COR-L47 (cell line): ENCODE data around the gene GNG12.
A peak's percentile ranks its signal among the peaks of the same experiment; 100 is the strongest.

Experiments
- DNase-seq: peaks from one replicate; lab custom pipeline; 2025; lab: John Stamatoyannopoulos, UW

Gene GNG12

DNA sequence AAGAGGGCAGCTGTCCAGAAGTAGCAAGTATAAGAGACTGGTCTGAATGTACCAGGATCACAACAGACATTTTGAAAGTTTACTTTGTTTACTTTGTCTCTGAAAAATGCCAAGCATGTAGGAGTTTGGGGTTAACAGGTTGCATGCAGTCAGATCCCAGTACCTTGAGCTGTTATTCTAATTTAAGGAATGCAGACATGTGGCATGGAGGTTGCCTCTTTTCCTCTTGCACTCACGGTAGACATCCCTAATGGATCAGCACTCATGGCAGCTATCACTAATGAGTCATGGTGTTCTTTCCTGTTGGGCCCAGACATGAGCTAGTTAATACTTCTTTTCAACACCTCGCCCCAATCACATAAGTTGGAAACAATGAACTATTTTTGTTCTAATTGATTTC is 81.0 kb downstream of the GNG12 start:
- DNase-seq, result no peak

GRCh38 chr1:67750691-67751054 is 82.6 kb downstream of the GNG12 start:
- no peak for DNase-seq

DNA sequence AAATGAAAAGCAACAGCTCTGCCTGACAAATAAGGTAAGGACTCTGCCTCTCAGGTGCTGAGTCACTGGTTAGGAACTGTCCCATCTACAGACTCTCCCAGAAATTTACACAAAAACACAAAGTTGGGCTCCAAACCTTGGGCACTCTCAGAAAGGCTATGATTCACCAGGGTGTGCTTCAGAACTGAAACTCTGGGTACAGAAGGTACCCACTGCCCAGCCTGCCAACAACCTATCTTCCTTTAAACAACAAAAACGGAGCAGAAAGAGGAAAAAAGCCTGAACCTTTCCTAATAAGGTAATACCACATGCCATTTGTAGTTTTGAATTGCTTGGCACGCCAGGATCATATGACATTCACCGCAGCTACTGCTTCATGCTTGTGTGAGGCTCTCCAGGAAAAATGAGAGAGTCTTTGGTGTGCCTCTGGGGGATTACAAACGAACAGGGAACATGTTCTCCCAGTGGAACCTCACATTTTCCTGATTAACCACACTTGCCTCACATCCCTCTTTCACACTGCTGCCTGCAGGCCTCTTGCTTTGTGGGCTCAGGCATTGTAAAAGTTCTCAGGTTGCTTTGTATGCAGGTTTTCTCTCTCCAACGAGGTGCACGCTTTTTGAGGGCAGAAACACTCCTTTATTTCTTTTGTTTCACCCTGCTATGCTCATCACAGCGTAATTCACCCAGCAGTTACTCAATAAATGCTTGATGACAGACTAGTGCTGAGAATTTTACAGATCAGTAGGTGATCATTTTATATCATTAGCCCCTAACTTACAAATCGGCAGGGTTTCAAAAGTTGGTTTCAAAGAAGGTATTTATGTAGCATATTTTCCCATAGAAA is 83.2 kb downstream of the GNG12 start:
- no peak for DNase-seq

DNA sequence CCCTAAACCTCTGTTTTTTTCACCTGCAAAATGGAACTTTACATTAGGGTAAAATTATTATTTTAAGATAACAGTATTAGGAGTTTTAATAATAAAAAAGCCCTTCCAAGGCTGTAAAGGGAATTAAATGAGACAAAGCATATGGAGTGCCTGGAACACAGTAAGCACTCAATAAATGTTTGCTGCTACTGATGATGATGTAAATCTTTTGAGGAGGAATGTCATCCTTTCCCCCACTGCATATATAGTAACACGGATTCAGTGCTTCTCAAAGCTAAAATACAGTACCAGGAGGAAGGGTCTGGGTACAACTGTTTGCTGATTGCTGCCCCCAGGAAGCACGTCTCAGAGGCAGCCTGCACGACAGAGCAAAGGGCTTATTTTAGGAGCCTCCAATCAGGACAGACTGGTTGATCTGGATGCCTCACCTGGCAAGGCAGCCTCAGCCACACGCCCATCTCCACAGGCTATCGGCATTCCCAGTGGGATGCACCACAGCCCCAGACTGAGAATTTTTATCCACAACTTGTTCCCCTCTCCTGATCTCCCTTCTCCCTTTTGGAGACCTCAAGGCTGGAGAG is 83.9 kb downstream of the GNG12 start:
- no peak for DNase-seq

GRCh38 chr1:67748630-67749029 is 84.6 kb downstream of the GNG12 start:
- no peak for DNase-seq

GRCh38 chr1:67747671-67748546 is 85.4 kb downstream of the GNG12 start:
- no peak for DNase-seq

GRCh38 chr1:67745875-67746698 is 87.2 kb downstream of the GNG12 start:
- no peak for DNase-seq

GRCh38 chr1:67743072-67743725 is 90.1 kb downstream of the GNG12 start:
- DNase-seq, result no peak

DNA sequence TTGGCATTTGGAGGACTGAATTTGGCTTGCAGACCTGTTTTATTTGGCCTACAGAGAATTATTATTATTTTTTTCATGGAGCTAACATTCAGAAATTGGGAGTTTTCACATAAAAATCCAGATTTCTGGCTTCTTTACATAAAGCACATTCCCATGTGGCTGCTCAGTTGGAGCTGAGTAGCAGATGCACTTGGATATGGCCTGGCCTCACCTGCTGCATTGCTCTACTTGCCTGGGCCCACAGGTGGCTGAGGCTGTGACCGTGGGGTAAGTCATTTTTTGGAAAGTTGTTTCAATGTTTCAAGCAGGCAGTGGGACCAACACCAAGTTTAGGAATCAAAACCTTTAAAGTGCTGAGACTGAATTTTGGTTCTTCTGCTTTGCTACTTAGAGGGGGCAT is 91.5 kb downstream of the GNG12 start:
- DNase-seq, result no peak

DNA sequence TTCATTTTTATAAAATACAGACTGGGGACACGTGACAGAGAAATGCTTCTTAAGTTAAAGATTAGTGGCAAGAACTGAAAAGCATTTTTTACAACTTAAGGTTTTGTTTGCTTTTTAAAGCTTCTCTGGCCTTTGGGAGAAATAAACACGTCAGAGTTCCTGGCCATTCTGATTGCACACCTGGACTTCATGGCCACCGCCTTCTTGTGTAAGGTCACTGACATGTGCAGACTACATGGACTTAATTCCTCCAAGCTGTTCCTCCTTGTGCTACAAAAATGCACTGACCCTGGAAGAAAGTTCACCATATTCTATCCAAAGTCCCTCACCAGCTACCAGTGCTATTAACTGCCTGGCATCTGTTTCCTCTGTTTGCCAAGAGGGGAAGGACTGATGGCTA is 92.1 kb downstream of the GNG12 start:
- DNase-seq, result no peak

GRCh38 chr1:67740543-67740942 is 92.7 kb downstream of the GNG12 start:
- no peak for DNase-seq

DNA sequence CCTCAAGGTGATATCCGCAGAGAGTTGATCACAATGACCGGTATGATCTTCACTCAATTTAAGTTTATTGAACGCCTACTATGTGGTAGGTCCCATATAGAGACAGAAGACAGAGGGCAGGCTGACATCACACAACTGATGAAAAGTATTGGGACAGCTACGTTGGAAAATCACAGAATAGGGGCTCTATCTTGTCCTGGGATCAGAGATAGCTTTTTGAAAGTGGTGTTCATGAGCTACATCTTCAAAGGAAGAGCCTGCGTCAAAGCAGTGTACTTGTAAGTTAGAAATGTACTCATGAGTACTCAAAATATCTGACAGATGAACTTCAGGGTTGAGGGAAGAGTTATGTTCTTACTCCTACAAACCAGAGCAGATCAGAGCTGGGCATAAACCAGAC is 93.9 kb downstream of the GNG12 start:
- DNase-seq, result no peak

DNA sequence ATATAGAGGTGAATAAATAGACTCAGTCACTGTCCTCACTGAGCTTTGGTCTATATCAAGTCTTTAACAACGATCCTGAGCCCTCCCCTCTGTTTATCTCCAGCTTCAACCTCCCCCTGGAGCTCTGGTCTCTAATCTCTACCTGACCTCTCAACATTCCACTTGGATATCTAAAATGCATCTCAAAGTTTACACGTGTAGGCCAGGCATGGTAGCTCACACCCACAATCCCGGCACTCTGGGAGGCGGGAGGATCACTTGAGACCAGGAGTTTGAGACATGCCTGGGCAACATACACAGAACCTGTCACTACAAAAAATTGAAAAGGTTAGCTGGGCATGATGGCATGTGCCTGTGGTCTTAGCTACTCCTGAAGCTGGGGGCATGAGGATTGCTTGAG is 94.9 kb downstream of the GNG12 start:
- no peak for DNase-seq

DNA sequence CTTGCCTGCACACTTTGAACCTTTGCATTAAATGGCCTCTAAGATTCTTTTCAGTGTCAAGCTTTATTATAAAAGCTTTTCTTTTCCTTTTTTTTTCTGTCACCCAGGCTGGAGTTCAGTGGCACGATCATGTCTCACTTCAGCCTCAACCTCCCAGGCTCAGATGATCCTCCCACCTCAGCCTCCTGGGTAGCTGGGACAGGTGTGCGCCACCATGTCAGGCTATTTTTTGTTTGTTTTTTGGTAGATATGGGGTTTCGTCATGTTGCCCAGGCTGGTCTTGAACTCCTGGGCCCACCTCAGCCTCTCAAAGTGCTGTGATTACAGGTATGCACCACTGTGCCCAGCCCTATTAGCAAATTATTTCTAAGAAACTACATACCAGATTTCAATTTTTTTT is 95.4 kb downstream of the GNG12 start:
- DNase-seq, result no peak

- DNase-seq, result no peak
Observed at GRCh38 chr1:67736750-67737149, 96.5 kb downstream of the GNG12 start.

DNA sequence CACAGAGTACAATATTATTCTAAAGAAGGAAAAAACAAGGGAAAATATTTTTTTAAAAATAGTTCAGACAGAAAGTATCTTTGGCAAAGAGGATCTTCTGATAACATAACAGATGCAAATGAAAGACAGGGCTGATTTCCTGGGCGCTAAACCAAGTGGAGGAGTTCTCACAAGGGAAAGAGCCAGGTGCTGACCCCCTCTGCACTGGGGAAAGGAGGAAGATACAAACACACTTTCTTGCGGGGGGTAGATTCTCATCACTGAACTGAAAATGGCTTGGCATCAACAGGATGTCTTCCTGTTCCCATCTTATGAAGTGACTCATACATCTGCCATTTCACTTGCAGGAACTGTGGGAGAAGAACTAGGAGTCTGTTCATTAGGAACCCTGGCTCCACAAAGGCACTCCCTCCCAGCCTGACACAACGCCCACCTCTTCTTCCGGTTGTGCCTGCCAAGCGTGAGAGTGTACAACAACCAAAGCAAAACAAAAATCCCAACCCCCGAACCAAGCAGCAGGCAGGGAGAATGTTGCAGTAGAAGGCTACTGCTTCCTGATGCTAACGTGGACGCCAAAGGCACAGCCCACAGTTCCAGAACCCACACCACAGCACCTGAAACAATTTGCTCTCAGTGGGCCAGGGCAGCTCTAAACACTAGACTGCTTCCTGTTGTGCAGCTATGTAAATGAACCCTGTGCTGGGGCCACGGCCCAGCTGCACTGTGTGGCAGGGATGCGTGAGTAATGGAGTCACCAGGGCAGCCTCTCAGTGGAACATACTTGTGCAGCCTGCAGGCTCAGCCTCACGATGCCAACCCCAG is 97.2 kb downstream of the GNG12 start:
- DNase-seq, result peak; percentile 71

DNA sequence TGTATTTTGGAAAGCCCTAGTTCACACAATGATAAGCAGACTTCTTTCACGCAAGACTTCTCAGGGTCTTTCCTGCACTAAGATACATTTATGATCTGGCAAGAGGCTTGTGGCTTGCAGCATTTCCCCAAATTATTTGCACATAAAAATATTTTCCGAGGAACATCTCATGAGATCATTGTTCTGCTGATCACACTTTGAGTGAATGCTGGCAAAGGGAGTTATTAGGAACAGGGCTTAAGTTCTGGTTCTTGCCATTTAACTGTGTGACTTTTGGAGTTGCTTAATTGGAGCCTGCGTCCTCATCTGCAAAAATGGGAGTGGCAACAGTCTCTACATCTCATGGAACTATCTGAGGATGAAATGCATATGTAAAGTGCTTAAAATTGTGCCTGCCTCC is 98.1 kb downstream of the GNG12 start:
- no peak for DNase-seq

DNA sequence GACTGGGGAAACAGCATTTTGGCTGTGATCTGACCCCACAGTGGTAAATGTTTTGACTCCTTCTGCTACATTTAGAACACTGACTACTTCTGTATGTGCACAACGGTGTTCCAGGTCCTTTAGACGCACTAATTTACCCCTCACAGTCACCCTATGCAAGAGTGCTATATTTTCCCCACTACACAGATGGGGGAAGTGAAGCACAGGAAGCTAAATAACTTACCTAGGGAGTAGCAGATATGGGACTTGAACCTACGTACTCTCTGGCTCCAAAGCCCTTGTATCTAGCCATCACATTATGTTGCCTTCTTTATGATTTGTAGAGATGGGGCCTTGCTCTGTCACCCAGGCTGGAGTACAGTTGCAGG is 99.0 kb downstream of the GNG12 start:
- DNase-seq, result no peak

GRCh38 chr1:67733681-67734322 is 99.5 kb downstream of the GNG12 start:
- no peak for DNase-seq

- no peak for DNase-seq
Observed at GRCh38 chr1:67732750-67733151, 100.5 kb downstream of the GNG12 start.
